Right ventricle myocardium inferior (tissue), 1 donor: ENCODE data around the gene LCORL. TPM values are rescaled to one million over a fixed set of nuclear protein-coding genes. Genes with fewer than 3 reads are reported as not detected.

Source experiments
- ATAC-seq: fragments of 200-7000 bp; cut with Tn5 transposase; one replicate; pipeline ENCODE4 v1.9.1; 2020; ENCODE audit warnings: mild to moderate bottlenecking, moderate library complexity
- DNase-seq: peaks from one replicate; pipeline ENCODE4 v3.0.0; 2021; ENCODE audit errors: missing footprints
- intact Hi-C: fragments of 100-400 bp; cut with DNase I; formaldehyde crosslinking; loops from one replicate; pipeline ENCODE4 v1.11.0; 2022
- total RNA-seq: library from RNA; stranded (reverse); fragmentation: NEBNext Ultra II Directional; extraction: Animal tissue kit (Norgen Biotek cat#: 25700); gene quantifications from one replicate; pipeline ENCODE4 v1.2.1, GENCODE V29; 2021
- donor health status: DM: no; HTN: yes; CAD: no; lungs with severe emphysema.

Gene LCORL
- total RNA-seq, 1 donor from 2014 or later = 8.7 TPM

GRCh38 chr4:17810260-17811077 is 211.1 kb downstream of the LCORL start, which contains the start of the genes DCAF16 and NCAPG:
TSS of gene DCAF16 (minus strand) at chr4:17810757. CDS start at chr4:17804141, 6,616 bp downstream.
TSS of gene NCAPG (plus strand) at chr4:17810979. CDS start at chr4:17811078, 99 bp downstream.
- ATAC-seq (peak; percentile 100), DNase-seq (peak; percentile 99)
- intact Hi-C loops = loop anchor here (1.0 to 5.0 kb wide), 4 partner anchors 193 to 263 kb away; partner anchors contain the start of genes LAP3 and LCORL

- DNase-seq (no peak), ATAC-seq (no peak)
- intact Hi-C loops = loop anchor here (1.0 to 5.0 kb wide), 4 partner anchors 192 to 262 kb away; partner anchors contain the start of genes LAP3 and LCORL
These were observed 211.9 kb downstream of the LCORL start for GRCh38 chr4:17809667-17810066.

- no peak for ATAC-seq
- intact Hi-C loops = no loop called here
- no peak for DNase-seq
These were observed 214.1 kb downstream of the LCORL start for GRCh38 chr4:17807446-17807845.

GRCh38 chr4:17805580-17806155 is 215.9 kb downstream of the LCORL start:
- no peak for DNase-seq
- no peak for ATAC-seq
- intact Hi-C loops = no loop called here

- intact Hi-C loops = no loop called here
- DNase-seq = no peak
- no peak for ATAC-seq
These were observed 223.7 kb downstream of the LCORL start for GRCh38 chr4:17797808-17798207.

GRCh38 chr4:17794730-17795129 is 226.8 kb downstream of the LCORL start:
- DNase-seq = no peak
- intact Hi-C loops = no loop called here
- ATAC-seq = no peak

Other genes with a start within 250 kb of the LCORL start
- gene FAM184B, start 240.1 kb downstream of the LCORL start, total RNA-seq = not detected
- 13.3 TPM for gene DCAF16, start 211.0 kb downstream of the LCORL start, total RNA-seq
- 1.2 TPM for gene NCAPG, start 210.8 kb downstream of the LCORL start, total RNA-seq